Measurements from ENCODE around the gene NOL3. TPM values are rescaled to one million over a fixed set of nuclear protein-coding genes. Genes with fewer than 3 reads are reported as not detected.

NOL3 gene
- total and polyA plus RNA-seq, 9 of the 15 experiments (the other 6 are each of a cell fraction or from before 2014, with no cell fraction given) = 0.45 to 14.0 (median 5.4) TPM

DNA sequence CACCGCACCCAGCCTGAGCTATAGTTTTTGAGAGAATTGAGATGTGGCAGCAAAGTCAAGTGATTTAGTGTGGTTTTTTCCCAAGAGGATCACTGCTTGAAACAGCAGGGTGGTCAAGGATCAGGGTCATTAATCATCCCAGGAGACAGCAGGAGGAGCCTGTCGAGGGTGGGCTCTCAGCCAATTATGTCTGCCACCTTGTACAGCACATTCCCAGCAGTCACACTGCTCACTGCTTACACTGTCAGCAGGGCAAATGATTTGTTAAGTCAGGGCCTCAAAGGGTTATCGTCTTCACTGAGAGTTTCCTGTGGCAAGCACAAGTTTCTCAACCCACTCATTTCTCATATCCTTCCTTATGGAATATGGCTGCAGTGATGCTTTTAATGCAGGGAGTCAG lies 32.7 kb upstream of the NOL3 start:
- Histone ChIP-seq H2AFZ (ENCODE audit: low read depth, low read length) (no peak overlapping the region), H3K4me3 (no peak overlapping the region), H3K27ac (ENCODE audit: extremely low read depth, low read depth, low read length) (no peak overlapping the region), H4K20me1 (replicated peaks; ENCODE audit: control insufficient read depth, insufficient read depth, low read length) (no peaks in the 10 kb centered on the region), H3K9me1 (ENCODE audit: control insufficient read depth, insufficient read depth, low read length) (no peaks in the 10 kb centered on the region), H3K9me3 (replicated peaks; ENCODE audit: control insufficient read depth, insufficient read depth, low read depth, low read length) (no peaks in the 10 kb centered on the region), H3K27me3 (ENCODE audit: control insufficient read depth in 2 of 2, insufficient read depth in 2 of 2, low read length in 2 of 2) (no peaks in the 10 kb centered on the region), H3K79me2 (ENCODE audit: control insufficient read depth, insufficient read depth, low read length) (no peaks in the 10 kb centered on the region), H3K4me2 (ENCODE audit: insufficient read depth, low read length) (no peak overlapping the region), H3K4me1 (replicated peaks in 1 of 2; ENCODE audit: control insufficient read depth in 2 of 2, insufficient read depth in 2 of 2, low read length in 2 of 2) (no peaks in the 10 kb centered on the region), H3K9ac (ENCODE audit: insufficient read depth in 1 of 2, low read depth in 2 of 2, low read length in 2 of 2) (no peak overlapping the region), H3K36me3 (ENCODE audit: control insufficient read depth, insufficient read depth, low read length) (peaks cover 90% of the 10 kb centered on the region)
- FAIRE-seq (no peak), ATAC-seq (no peak), DNase-seq (ENCODE audit: extremely low read depth in 1 of 4, low spot score in 3 of 4) (no peak)
- in situ Hi-C loops (cut with MboI) (no loop called here), intact Hi-C loops (cut with micrococcal nuclease) (no loop called here)
- no TSS peak for BruUV-seq (replicated peaks)
- 66% methylated on average over 3 of the region's 3 CpGs for WGBS (ENCODE audit: insufficient coverage, low coverage, missing lambda C conversion rate)
- CTCF ChIA-PET (ENCODE audit: low intra/inter-chr PET ratio) = no interaction called here
- TF ChIP-seq, protein P1, sequence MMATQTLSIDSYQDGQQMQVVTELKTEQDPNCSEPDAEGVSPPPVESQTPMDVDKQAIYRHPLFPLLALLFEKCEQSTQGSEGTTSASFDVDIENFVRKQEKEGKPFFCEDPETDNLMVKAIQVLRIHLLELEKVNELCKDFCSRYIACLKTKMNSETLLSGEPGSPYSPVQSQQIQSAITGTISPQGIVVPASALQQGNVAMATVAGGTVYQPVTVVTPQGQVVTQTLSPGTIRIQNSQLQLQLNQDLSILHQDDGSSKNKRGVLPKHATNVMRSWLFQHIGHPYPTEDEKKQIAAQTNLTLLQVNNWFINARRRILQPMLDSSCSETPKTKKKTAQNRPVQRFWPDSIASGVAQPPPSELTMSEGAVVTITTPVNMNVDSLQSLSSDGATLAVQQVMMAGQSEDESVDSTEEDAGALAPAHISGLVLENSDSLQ (IDR thresholded peaks at IDR 0.05) = peak; percentile 92
- TF ChIP-seq MYBL2 (IDR thresholded peaks at IDR 0.05; ENCODE audit: low read depth) = no peak
- no peak for TF ChIP-seq MYBL2 (CRISPR knock-in tag; IDR thresholded peaks at IDR 0.05; ENCODE audit: borderline replicate concordance)
- TF ChIP-seq, protein P2, sequence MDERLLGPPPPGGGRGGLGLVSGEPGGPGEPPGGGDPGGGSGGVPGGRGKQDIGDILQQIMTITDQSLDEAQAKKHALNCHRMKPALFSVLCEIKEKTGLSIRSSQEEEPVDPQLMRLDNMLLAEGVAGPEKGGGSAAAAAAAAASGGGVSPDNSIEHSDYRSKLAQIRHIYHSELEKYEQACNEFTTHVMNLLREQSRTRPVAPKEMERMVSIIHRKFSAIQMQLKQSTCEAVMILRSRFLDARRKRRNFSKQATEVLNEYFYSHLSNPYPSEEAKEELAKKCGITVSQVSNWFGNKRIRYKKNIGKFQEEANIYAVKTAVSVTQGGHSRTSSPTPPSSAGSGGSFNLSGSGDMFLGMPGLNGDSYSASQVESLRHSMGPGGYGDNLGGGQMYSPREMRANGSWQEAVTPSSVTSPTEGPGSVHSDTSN (CRISPR knock-in tag; IDR thresholded peaks at IDR 0.05; ENCODE audit: low read depth) = no peak
- TF ChIP-seq, protein P2 (tag; conservative IDR thresholded peaks at IDR 0.05; ENCODE audit: low read depth) = peak; percentile 91
- TF ChIP-seq MEIS2 (IDR thresholded peaks at IDR 0.05; ENCODE audit: partially characterized antibody) = peak; percentile 81
- TF ChIP-seq PML (IDR thresholded peaks at IDR 0.05; ENCODE audit: low read length) = no peak
- POLR2A ChIA-PET = interaction anchor here (0.6 to 0.8 kb wide), 3 partner anchors 8 to 94 kb away, joined by 3 read pairs; no protein-coding TSS in a partner anchor
